Liver (tissue), 3 donors: ENCODE measurements around the gene TGFBR3.

ENCODE experiments used
- CTCF ChIP-seq: fragments of 150-350 bp; IDR thresholded peaks from 2 replicates; pipeline ENCODE4 v1.5.1; 2017; ENCODE audit warnings: improper control_type of control experiment, low read depth, low read length; ENCODE audit not compliant: missing input control
- MAX ChIP-seq: IDR thresholded peaks from 2 replicates; pipeline ENCODE4 v1.6.1; 2016; ENCODE audit warnings: antibody characterized with exemption
- RXRA ChIP-seq, 2 donors: IDR thresholded peaks; 2 replicates each; pipeline ENCODE4 v1.6.1; 2017 to 2018; ENCODE audit warnings: antibody characterized with exemption in 2 of 2, mild to moderate bottlenecking in 1 of 2
- TF ChIP-seq, protein P1 (sequence below): IDR thresholded peaks from 2 replicates; pipeline ENCODE4 v1.6.1; 2016; ENCODE audit warnings: antibody characterized with exemption
- donor health status: healthy.
- donor health status: healthy.

GRCh38 chr1:91691525-91691924 lies 194.4 kb downstream of the TGFBR3 start:
- TF ChIP-seq CTCF, result no peak
- TF ChIP-seq, protein P1, sequence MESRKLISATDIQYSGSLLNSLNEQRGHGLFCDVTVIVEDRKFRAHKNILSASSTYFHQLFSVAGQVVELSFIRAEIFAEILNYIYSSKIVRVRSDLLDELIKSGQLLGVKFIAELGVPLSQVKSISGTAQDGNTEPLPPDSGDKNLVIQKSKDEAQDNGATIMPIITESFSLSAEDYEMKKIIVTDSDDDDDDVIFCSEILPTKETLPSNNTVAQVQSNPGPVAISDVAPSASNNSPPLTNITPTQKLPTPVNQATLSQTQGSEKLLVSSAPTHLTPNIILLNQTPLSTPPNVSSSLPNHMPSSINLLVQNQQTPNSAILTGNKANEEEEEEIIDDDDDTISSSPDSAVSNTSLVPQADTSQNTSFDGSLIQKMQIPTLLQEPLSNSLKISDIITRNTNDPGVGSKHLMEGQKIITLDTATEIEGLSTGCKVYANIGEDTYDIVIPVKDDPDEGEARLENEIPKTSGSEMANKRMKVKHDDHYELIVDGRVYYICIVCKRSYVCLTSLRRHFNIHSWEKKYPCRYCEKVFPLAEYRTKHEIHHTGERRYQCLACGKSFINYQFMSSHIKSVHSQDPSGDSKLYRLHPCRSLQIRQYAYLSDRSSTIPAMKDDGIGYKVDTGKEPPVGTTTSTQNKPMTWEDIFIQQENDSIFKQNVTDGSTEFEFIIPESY, result no peak
- TF ChIP-seq MAX, result no peak
- no peak for TF ChIP-seq RXRA (IDR thresholded peaks at IDR 0.05)
